Measurements from ENCODE around the gene TPK1. TPM values are rescaled to one million over a fixed set of nuclear protein-coding genes. Genes with fewer than 3 reads are reported as not detected.

TPK1 gene
- total and polyA plus RNA-seq, 2 of the 4 experiments (the other 2 are of a cell fraction) = 0.38 to 1.8 TPM

GRCh38 chr7:144523621-144524020, 312.2 kb downstream of the TPK1 start:
- no CpG with 5 or more reads among the region's 3 CpGs for WGBS, 2 experiments (ENCODE audit: extremely low coverage in 2 of 2, insufficient read length in 1 of 2)
- in situ Hi-C loops (cut with MboI; ENCODE audit: low sequenced_read_pairs) = no loop called here

More at GRCh38 chr7:144523621-144524020, 312.2 kb downstream of the TPK1 start:
- H4K8ac ChIP-seq (ENCODE audit: low read depth in 2 of 2, low read length in 2 of 2) = no peak overlapping the region
- ChIA-PET CTCF (no interaction called here), POLR2A (ENCODE audit: unreplicated experiment) (no interaction called here)
- H3K56ac ChIP-seq (ENCODE audit: extremely low read depth, insufficient read depth, low read length) = no peak overlapping the region
- H4K5ac ChIP-seq (ENCODE audit: low read depth, low read length) = no peak overlapping the region
- H4K91ac ChIP-seq (ENCODE audit: insufficient read depth, low read depth, low read length) = no peak overlapping the region
- no peak overlapping the region for H3K18ac ChIP-seq (ENCODE audit: low read depth, low read length)
- H3K4me3 ChIP-seq (ENCODE audit: insufficient read depth, low read depth, low read length) = no peak overlapping the region
- no peak overlapping the region for H3K27ac ChIP-seq (ENCODE audit: insufficient read depth, low read length)
- H3K9me1 ChIP-seq (ENCODE audit: insufficient read depth, low read length) = no peaks in the 10 kb centered on the region
- intact Hi-C loops (cut with micrococcal nuclease) (no loop called here), dilution Hi-C loops (cut with HindIII; ENCODE audit: low sequenced_read_pairs, unreplicated experiment) (no loop called here)
- TF ChIP-seq MAZ (IDR thresholded peaks at IDR 0.05; ENCODE audit: borderline replicate concordance, low read depth, low read length) (no peak), ELK1 (IDR thresholded peaks at IDR 0.05; ENCODE audit: borderline replicate concordance, low read depth, low read length) (no peak), FOS (IDR thresholded peaks at IDR 0.05; ENCODE audit: low read depth, low read length) (no peak), SMC3 (IDR thresholded peaks at IDR 0.05; ENCODE audit: low read depth, low read length) (no peak), USF2 (IDR thresholded peaks at IDR 0.05; ENCODE audit: low read depth, low read length) (no peak), CEBPB (IDR thresholded peaks at IDR 0.05; ENCODE audit: low read depth, low read length) (no peak), RCOR1 (IDR thresholded peaks at IDR 0.05; ENCODE audit: insufficient replicate concordance, low read length) (no peak), MXI1 (IDR thresholded peaks at IDR 0.05; ENCODE audit: borderline replicate concordance, low read depth, low read length) (no peak), CHD1 (IDR thresholded peaks at IDR 0.05; ENCODE audit: low read depth, low read length) (no peak), RFX5 (IDR thresholded peaks at IDR 0.05; ENCODE audit: low read depth, low read length) (no peak), MAFK (IDR thresholded peaks at IDR 0.05; ENCODE audit: low read depth, low read length) (no peak), RAD21 (IDR thresholded peaks at IDR 0.05; ENCODE audit: low read length) (no peak), POLR2A (IDR thresholded peaks at IDR 0.05; ENCODE audit: low read depth, low read length) (no peak)
- TF ChIP-seq, protein P1, sequence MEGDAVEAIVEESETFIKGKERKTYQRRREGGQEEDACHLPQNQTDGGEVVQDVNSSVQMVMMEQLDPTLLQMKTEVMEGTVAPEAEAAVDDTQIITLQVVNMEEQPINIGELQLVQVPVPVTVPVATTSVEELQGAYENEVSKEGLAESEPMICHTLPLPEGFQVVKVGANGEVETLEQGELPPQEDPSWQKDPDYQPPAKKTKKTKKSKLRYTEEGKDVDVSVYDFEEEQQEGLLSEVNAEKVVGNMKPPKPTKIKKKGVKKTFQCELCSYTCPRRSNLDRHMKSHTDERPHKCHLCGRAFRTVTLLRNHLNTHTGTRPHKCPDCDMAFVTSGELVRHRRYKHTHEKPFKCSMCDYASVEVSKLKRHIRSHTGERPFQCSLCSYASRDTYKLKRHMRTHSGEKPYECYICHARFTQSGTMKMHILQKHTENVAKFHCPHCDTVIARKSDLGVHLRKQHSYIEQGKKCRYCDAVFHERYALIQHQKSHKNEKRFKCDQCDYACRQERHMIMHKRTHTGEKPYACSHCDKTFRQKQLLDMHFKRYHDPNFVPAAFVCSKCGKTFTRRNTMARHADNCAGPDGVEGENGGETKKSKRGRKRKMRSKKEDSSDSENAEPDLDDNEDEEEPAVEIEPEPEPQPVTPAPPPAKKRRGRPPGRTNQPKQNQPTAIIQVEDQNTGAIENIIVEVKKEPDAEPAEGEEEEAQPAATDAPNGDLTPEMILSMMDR (conservative IDR thresholded peaks at IDR 0.05; ENCODE audit: low read depth, low read length) = no peak
- H2AK9ac ChIP-seq (replicated peaks; ENCODE audit: low read depth, low read length, poor library complexity) = no peak overlapping the region
- H3K9ac ChIP-seq (ENCODE audit: low read depth, low read length) = no peak overlapping the region
- H2BK120ac ChIP-seq (ENCODE audit: low read depth, low read length) = no peak overlapping the region
- peaks cover 7% of the 10 kb centered on the region for H3K9me3 ChIP-seq (ENCODE audit: control insufficient read depth, insufficient read depth, low read length)
- no peak for ATAC-seq (ENCODE audit: low read depth)
- no peak overlapping the region for H2AFZ ChIP-seq (replicated peaks; ENCODE audit: low read length, poor library complexity)
- no peak overlapping the region for H3K23ac ChIP-seq (ENCODE audit: low read depth, low read length)
- no peak overlapping the region for H3K4me2 ChIP-seq (ENCODE audit: low read depth, low read length)
- no peak overlapping the region for H2AK5ac ChIP-seq (ENCODE audit: low read depth, low read length)
- no peaks in the 10 kb centered on the region for H3K4me1 ChIP-seq (ENCODE audit: control insufficient read depth, insufficient read depth, low read length)
- H3K79me1 ChIP-seq (ENCODE audit: low read depth in 1 of 2, low read length in 2 of 2) = no peaks in the 10 kb centered on the region
- H2BK15ac ChIP-seq (ENCODE audit: low read depth, low read length) = no peak overlapping the region
- no peaks in the 10 kb centered on the region for H3K36me3 ChIP-seq (ENCODE audit: control insufficient read depth, insufficient read depth, low read length)
- no peak overlapping the region for H3K4ac ChIP-seq (ENCODE audit: low read depth, low read length)
- no peaks in the 10 kb centered on the region for H3K27me3 ChIP-seq (ENCODE audit: control insufficient read depth, insufficient read depth, low read length)
- BruUV-seq (replicated peaks) = no TSS peak
- no peak overlapping the region for H2BK5ac ChIP-seq (ENCODE audit: low read depth, low read length, poor library complexity, severe bottlenecking)
- no peak overlapping the region for H3K14ac ChIP-seq (replicated peaks; ENCODE audit: low read depth, low read length)
- no peak overlapping the region for H2BK20ac ChIP-seq (ENCODE audit: low read depth, low read length)
- no peak for DNase-seq
- H4K20me1 ChIP-seq (ENCODE audit: insufficient read depth, low read length) = no peaks in the 10 kb centered on the region
